Activated CD8-positive, alpha-beta T cell treated with anti-CD3 and anti-CD28 coated beads for 36 hours (primary cell): ENCODE data around the gene VAV2. TPM values are rescaled to one million over a fixed set of nuclear protein-coding genes. Genes with fewer than 3 reads are reported as not detected.

Experiments used
- ATAC-seq: fragments of 200-7000 bp; cut with Tn5 transposase; one replicate; pipeline ENCODE4 v1.10.0; 2021; ENCODE audit warnings: mild to moderate bottlenecking, moderate library complexity
- CTCF ChIA-PET: fragments of 350-600 bp; sonication (Branson Sonifier 250); formaldehyde crosslinking; loops from one replicate; lab custom pipeline; 2021; ENCODE audit warnings: antibody characterized with exemption; lab: Charles Lee
- POLR2A ChIA-PET: fragments of 350-600 bp; sonication (Branson Sonifier 250); formaldehyde crosslinking; loops from one replicate; lab custom pipeline; 2021; ENCODE audit warnings: antibody characterized with exemption; lab: Charles Lee
- DNase-seq: peaks from one replicate; pipeline ENCODE4 v3.0.0-alpha.2; 2020
- H3K27ac Mint-ChIP-seq: one replicate; pipeline ENCODE4 v1.8.0; 2021; ENCODE audit warnings: mild to moderate bottlenecking, mixed read lengths
- H3K27me3 Mint-ChIP-seq: one replicate; pipeline ENCODE4 v1.8.0; 2021; ENCODE audit warnings: mixed read lengths
- H3K36me3 Mint-ChIP-seq: one replicate; pipeline ENCODE4 v1.8.0; 2021; ENCODE audit warnings: low read depth, mixed read lengths
- H3K4me1 Mint-ChIP-seq: one replicate; pipeline ENCODE4 v1.8.0; 2021; ENCODE audit warnings: low read depth, mixed read lengths
- H3K4me3 Mint-ChIP-seq: one replicate; pipeline ENCODE4 v1.8.0; 2021; ENCODE audit warnings: mild to moderate bottlenecking, moderate library complexity, mixed read lengths
- H3K9me3 Mint-ChIP-seq: one replicate; pipeline ENCODE4 v1.8.0; 2021; ENCODE audit warnings: mixed read lengths
- intact Hi-C: fragments of 100-400 bp; cut with micrococcal nuclease; formaldehyde crosslinking; loops from one replicate; pipeline ENCODE4 v1.10.0; 2022
- total RNA-seq, 2 experiments: library from RNA; stranded (reverse); gene quantifications; one replicate each; pipeline ENCODE4 v1.2.3, GENCODE V29; 2021
- TF ChIP-seq, protein P1 (sequence below): fragments of 200-600 bp; IDR thresholded peaks from one replicate; pipeline ENCODE4 v1.8.0; 2022; ENCODE audit warnings: antibody characterized with exemption, mild to moderate bottlenecking

The VAV2 gene
- total RNA-seq, 2 experiments from 2014 or later: 5.1 to 5.4 TPM

GRCh38 chr9:133977421-133978201, 14.5 kb downstream of the VAV2 start:
- ChIA-PET CTCF (no interaction called here), POLR2A (no interaction called here)
- ATAC-seq: no peak
- H3K4me1 Mint-ChIP-seq: no peaks in the 10 kb centered on the region
- H3K4me3 Mint-ChIP-seq: no peak overlapping the region
- H3K36me3 Mint-ChIP-seq: no peaks in the 10 kb centered on the region
- intact Hi-C loops: no loop called here
- no peak overlapping the region for H3K27ac Mint-ChIP-seq
- DNase-seq: no peak
- TF ChIP-seq, protein P1, sequence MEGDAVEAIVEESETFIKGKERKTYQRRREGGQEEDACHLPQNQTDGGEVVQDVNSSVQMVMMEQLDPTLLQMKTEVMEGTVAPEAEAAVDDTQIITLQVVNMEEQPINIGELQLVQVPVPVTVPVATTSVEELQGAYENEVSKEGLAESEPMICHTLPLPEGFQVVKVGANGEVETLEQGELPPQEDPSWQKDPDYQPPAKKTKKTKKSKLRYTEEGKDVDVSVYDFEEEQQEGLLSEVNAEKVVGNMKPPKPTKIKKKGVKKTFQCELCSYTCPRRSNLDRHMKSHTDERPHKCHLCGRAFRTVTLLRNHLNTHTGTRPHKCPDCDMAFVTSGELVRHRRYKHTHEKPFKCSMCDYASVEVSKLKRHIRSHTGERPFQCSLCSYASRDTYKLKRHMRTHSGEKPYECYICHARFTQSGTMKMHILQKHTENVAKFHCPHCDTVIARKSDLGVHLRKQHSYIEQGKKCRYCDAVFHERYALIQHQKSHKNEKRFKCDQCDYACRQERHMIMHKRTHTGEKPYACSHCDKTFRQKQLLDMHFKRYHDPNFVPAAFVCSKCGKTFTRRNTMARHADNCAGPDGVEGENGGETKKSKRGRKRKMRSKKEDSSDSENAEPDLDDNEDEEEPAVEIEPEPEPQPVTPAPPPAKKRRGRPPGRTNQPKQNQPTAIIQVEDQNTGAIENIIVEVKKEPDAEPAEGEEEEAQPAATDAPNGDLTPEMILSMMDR: no peak
- no peaks in the 10 kb centered on the region for H3K27me3 Mint-ChIP-seq
- no peaks in the 10 kb centered on the region for H3K9me3 Mint-ChIP-seq

DNA sequence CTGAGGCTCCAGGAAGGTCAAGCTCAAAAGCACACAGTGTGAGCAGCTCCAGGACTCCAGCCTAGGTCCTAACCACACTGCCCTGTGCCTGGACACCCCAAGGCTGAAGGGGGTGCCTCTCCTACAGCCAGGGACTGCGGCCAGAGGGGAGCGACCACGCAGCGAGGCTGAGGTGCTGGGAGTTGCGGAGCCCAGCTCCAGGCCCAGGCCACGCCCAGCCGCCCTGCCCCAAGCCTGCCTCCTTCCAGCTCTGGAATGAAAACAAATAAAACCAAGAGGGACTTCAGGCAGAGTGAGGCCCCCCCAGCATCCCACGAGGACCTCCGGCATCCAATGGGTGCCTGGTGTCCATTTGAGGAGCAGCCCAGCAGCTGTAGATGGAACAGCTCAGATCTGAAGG, 15.2 kb downstream of the VAV2 start:
- TF ChIP-seq, protein P1: no peak
- DNase-seq (no peak), ATAC-seq (no peak)
- Mint-ChIP-seq H3K4me3 (no peak overlapping the region), H3K4me1 (no peaks in the 10 kb centered on the region), H3K27ac (no peak overlapping the region), H3K36me3 (no peaks in the 10 kb centered on the region), H3K27me3 (no peaks in the 10 kb centered on the region), H3K9me3 (no peaks in the 10 kb centered on the region)
- POLR2A ChIA-PET: no interaction called here
- intact Hi-C loops: no loop called here
- CTCF ChIA-PET: no interaction called here

DNA sequence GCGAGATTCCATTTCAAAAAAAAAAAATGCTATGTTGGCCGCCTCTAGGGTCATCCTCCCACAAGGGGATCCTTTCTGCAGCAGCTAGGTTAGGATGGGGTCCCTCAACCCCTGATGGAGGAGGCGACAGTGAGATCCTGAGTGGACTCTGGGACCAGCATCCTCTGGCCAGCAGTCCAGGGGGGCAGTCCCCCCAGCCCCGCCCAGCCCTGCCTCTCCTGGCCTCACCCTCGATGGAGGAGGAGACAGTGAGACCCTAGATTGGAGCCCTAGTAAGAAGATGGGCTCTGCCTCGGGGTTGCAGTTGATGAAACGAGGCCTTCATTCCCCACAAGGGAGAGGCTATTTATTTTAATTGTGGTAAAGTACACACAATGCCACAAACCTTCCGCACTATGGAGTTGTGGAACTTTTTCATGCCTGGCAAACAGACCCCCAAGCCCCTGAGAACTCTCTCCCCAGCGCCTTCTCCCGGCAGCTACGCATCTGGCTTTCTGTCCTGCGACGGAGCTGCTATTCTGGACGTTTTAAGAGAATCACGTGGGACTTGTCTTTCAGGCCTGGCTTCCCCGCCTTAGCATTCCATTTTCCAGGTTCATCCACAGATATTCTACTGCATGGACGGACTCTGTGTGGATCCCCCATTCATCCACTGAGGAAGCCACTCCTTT, 15.8 kb downstream of the VAV2 start:
- no peak overlapping the region for H3K4me3 Mint-ChIP-seq
- POLR2A ChIA-PET: no interaction called here
- intact Hi-C loops: no loop called here
- no peaks in the 10 kb centered on the region for H3K27me3 Mint-ChIP-seq
- H3K4me1 Mint-ChIP-seq: no peaks in the 10 kb centered on the region
- H3K27ac Mint-ChIP-seq: no peak overlapping the region
- no peaks in the 10 kb centered on the region for H3K9me3 Mint-ChIP-seq
- DNase-seq (no peak), ATAC-seq (no peak)
- TF ChIP-seq, protein P1: no peak
- CTCF ChIA-PET: no interaction called here
- no peaks in the 10 kb centered on the region for H3K36me3 Mint-ChIP-seq

- Mint-ChIP-seq H3K4me1 (no peaks in the 10 kb centered on the region), H3K4me3 (no peak overlapping the region), H3K9me3 (no peaks in the 10 kb centered on the region), H3K27ac (no peak overlapping the region), H3K27me3 (no peaks in the 10 kb centered on the region), H3K36me3 (no peaks in the 10 kb centered on the region)
- ChIA-PET CTCF (interaction anchor here (1.2 kb wide), 1 partner anchor 232 kb away, joined by 4 read pairs; no protein-coding TSS in a partner anchor), POLR2A (no interaction called here)
- ATAC-seq (no peak), DNase-seq (no peak)
- intact Hi-C loops: no loop called here
- TF ChIP-seq, protein P1: no peak
Observed at GRCh38 chr9:133975511-133975910, 16.6 kb downstream of the VAV2 start.
